Dermis blood vessel endothelial cell (primary cell): ENCODE data around the gene ZRANB1. TPM values are rescaled to one million over a fixed set of nuclear protein-coding genes. Genes with fewer than 3 reads are reported as not detected.

Source experiments
- DNase-seq: peaks from one replicate; pipeline ENCODE4 v3.0.0; 2010
- total RNA-seq: library from RNA; depleted of rRNA; stranded (reverse); fragments of >200 nt; gene quantifications from 2 replicates; pipeline ENCODE4 v1.2.3, GENCODE V29; 2014

ZRANB1 gene
- total RNA-seq, 1 donor from 2014 or later: 25.4 TPM

DNA sequence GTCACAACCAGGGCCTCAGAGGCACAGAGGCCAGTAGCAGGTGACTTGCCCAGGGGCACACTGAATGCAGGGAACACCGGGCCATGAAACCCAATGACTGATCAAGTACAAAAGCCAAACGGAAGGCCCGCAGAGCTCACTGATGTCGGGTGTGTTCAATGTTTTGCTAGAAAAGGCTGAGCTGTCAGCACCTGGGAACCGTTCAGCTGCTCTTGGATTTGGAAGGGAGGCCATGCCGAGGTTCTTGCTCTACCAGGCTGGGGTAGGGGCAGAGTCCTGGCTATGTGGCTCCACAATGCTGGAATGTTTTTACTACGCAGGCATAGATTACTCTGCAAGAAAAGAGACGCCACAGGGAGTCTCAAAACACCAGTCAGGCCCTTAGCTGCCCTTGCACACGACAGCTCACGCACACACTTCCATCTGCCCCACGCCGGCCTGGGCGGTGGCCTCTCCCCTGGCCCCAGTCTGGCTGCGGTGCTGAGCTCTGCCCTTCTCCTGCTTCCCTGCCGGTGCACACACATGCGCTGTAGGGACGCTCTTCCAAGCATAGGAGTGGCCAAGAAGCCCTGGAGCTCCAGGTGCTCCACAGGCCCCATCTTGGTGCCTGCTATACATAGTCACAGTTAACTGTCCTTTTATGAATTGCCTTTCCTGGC lies 79.9 kb downstream of the ZRANB1 start:
- no peak for DNase-seq

GRCh38 chr10:125022671-125023070 lies 80.7 kb downstream of the ZRANB1 start:
- no peak for DNase-seq

DNA sequence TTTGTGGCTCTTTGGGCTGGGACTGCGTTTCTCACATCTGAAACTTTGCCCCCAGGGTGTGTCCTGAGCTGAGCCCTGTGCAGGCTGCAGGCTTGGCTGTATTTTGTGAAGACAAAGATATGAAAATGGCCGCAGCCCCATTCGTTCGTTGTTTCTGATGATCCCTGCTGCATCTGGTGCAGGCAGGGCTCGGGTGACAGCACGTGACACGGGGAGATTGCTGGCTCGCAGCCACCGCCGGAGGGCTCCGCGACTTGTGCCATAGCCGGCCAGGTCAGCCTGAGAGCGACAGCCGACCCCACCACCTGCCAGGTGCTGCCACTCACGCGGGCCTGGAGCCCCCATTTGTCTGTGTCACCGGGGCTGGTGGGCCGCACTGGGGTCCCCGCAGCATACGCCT lies 81.3 kb downstream of the ZRANB1 start:
- DNase-seq: no peak

DNA sequence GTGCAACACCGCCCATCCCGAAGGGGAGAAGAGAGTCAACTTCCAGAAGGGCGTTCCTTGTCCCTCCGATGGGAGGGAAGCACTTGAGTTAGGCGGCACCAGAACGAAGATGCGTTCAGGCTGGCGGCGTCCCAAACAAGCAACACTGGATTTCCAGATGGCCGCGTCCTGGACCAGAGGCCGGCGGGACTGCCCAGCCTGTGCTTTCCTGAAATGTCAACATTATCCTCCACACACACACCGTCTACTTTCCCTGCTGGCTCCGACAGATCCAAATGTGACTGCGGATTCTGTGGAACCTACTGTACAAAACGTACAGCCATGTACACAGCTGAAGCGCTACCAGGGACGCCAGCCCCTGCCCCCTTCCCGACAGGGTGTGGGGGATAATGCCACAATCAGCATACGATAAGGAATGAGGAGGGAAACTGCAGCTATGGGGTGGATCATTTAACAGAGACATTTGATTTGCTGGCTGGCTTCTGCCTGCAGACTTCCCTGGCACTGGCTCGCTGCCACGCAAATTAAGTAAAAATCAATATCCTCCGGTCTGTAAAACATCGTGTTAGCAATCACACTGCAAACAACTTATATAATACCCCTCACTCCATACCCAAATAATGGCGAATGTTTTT lies 82.1 kb downstream of the ZRANB1 start:
- no peak for DNase-seq

GRCh38 chr10:125024497-125025234 lies 82.7 kb downstream of the ZRANB1 start:
- DNase-seq: peak; percentile 30

- no peak for DNase-seq
Observed at GRCh38 chr10:125025341-125025740, 83.4 kb downstream of the ZRANB1 start.

- DNase-seq: no peak
Observed at GRCh38 chr10:125026036-125026931, 84.4 kb downstream of the ZRANB1 start.

- no peak for DNase-seq
Observed at GRCh38 chr10:125026974-125027735, 85.2 kb downstream of the ZRANB1 start.

GRCh38 chr10:125027871-125028869 lies 86.2 kb downstream of the ZRANB1 start:
- no peak for DNase-seq

GRCh38 chr10:125029584-125030242 lies 87.8 kb downstream of the ZRANB1 start:
- no peak for DNase-seq

- no peak for DNase-seq
Observed at GRCh38 chr10:125030567-125031197, 88.8 kb downstream of the ZRANB1 start.

- no peak for DNase-seq
Observed at GRCh38 chr10:125032474-125033020, 90.6 kb downstream of the ZRANB1 start.

- DNase-seq: no peak
Observed at GRCh38 chr10:125033146-125033924, 91.4 kb downstream of the ZRANB1 start.

- DNase-seq: no peak
Observed at GRCh38 chr10:125034675-125035074, 92.8 kb downstream of the ZRANB1 start.

DNA sequence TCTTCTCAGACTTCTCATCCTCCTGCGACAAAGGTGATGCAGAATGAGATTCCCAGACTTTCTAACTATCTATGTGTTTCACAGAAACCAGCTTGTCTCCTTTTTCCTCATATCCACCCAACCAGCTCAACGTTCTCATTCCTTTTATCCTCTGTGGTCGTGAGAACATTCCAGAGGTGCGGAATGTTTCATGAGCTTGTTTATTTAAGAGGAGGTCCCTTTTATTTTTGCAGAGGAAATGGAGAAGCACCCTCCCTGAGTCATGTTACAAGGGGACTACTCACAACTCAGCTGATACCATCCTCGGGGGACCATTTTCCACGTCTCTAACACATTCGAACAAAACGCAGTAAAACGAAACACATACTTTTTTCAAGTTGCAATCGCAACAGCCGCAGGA lies 93.2 kb downstream of the ZRANB1 start:
- DNase-seq: peak; percentile 59

- DNase-seq: no peak
Observed at GRCh38 chr10:125035588-125036295, 93.8 kb downstream of the ZRANB1 start.

DNA sequence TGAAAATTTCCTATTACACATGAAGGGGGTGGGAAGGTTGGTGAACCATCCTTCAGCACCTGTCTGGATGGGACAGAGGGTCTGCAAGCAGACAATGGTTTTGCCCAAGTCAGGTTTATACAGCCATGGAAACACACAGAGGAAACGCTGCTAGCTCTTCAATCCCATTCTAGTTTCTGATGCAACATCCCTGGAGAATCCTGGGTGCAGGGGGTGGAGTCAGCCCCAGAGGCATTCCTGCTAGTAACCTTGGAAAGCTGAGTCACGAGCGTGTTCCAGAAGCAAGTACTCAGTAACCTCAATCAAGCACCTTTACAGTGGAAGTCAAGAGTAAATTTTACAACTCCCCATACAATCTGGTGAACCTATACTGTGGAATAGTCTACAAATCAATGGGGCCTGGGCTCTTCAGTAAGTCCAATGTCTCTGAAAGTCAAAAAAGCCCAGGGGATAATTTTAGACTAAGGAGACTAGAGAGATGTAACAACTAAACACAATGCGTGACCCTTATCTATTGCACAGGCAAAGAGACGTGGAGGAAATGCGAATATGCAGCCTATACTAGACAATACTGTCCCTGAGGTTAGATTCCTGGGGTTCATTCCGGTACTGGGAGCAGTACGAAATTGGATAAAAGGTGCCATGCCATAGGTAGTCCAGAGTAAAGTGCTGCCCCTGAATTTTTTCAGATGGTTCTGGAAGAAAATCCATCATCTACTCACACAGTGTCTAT lies 95.4 kb downstream of the ZRANB1 start:
- no peak for DNase-seq
